Putamen (tissue), 1 donor: ENCODE measurements around the gene CDHR2.

Source experiments
- DNase-seq: peaks from one replicate; pipeline ENCODE4 v3.0.0-alpha.2; 2016; ENCODE audit warnings: low spot score

The CDHR2 gene

GRCh38 chr5:176620333-176620981 lies 71.3 kb downstream of the CDHR2 start:
- DNase-seq: no peak

- no peak for DNase-seq
Measured at GRCh38 chr5:176621661-176622079, 72.5 kb downstream of the CDHR2 start.

DNA sequence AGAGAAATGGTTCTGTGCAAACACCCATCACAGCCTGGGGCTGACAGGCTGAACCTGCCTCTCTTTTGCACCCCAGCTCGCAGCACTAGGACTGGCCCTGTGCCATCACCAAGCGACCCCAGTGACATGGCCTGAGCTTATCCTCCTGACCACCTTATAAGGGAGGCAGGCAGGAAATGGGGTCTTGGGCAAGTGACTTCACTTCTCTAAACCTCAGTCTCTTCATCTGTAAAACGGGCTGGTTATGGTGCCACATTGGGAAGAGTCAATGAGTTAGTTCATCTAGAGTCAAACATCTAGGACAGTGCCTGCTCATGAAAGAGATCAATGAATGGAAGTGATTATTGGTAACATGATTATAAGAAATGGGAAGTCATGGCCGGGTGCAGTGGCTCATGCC lies 75.0 kb downstream of the CDHR2 start:
- no peak for DNase-seq

DNA sequence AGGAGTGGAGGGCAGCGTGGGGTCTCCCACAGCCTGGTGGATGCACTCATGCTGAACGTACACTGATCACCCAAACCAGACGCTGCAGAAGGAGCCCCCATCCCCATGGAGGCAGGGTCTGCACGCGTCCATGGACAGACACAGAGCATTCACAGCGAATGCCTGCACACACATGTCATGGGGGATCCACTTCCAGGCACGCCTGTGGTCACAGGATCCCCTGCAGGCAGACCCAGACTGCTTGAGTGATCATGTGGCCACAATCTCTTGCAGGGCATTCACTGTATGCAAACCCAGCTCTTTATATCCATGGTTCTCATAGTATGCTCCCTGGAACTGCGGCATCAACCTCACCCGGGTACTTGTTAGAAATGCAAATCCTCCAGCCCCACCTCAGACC lies 75.8 kb downstream of the CDHR2 start:
- no peak for DNase-seq

DNA sequence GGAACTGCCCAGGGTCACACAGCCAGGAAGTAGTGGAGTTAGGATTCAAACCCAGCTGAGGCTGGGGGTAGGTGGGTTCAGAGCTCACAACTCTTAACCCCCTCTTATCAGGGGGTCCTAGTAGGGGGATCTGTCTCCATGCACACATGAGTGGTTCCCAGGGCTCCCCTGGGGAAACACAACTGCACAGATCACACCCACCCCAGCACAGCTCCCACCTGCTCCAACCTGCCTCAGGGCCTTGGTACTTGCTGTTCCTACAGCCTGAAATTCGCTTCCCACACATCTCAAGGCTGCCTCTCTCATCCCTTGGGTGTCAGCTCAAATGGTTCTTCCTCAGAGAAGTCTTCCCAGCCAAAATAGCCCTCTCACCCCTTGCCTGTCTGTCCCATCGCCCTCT lies 76.4 kb downstream of the CDHR2 start:
- no peak for DNase-seq

DNA sequence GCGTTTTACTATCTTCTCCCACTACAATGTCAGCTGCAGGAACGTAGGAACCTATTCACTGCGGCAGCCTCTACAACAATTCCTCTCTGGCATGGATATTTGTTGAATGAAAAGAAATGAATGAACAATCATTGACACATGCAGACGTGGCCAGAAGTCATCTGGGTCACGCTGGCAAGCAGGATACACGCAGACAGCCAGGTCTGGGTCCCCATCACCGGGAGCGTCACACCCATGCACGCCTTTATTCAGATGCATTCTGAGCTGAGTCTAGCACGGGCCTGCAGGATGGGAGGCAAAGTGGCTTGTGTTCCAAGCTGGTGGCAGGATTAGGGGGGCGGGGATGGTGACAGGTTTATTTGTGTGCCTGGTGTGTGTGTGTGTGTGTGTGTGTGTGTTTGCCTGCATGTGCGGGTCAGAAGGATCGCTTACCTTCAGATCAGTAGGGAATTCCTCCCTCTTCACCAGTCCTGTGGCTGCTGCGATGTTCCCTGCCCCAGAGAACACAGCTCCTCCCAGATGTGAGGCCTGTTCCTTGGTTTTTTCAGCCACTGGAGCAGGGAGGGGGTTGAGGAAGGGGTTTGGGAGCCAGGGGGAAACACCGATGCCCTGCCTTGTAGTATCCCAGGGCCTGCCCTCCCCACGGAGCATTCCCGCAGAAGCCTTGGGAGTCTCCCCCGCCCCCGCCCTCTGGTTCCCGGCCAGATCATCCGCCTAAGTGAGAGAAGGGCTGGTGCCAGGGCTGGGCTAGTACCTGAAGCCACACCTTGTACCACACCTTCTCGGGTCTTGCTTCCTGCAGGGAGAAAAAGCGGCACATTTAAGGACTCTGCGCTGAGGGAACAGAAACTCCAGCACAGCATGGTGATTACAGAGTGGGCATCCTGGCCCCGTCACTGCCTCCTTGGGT lies 77.1 kb downstream of the CDHR2 start:
- no peak for DNase-seq

DNA sequence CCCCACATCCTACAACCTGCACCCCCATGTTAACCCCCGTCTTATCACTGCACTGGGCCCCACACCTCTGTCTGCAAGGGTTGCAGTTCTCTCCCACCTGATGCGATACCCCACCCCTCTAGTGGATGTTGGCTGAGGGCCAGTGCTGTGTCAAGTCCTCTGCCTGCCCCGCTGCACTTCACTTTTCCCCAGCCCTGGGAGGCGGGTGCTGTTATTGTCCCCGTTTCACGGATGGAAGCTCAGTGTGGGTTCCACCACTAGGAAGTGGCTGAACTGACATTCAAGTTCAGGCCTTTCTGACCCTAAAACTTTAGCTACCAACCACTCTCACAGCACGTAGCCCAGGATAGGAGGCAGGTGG lies 77.7 kb downstream of the CDHR2 start:
- DNase-seq: no peak

GRCh38 chr5:176627582-176627981 lies 78.4 kb downstream of the CDHR2 start:
- DNase-seq: no peak

DNA sequence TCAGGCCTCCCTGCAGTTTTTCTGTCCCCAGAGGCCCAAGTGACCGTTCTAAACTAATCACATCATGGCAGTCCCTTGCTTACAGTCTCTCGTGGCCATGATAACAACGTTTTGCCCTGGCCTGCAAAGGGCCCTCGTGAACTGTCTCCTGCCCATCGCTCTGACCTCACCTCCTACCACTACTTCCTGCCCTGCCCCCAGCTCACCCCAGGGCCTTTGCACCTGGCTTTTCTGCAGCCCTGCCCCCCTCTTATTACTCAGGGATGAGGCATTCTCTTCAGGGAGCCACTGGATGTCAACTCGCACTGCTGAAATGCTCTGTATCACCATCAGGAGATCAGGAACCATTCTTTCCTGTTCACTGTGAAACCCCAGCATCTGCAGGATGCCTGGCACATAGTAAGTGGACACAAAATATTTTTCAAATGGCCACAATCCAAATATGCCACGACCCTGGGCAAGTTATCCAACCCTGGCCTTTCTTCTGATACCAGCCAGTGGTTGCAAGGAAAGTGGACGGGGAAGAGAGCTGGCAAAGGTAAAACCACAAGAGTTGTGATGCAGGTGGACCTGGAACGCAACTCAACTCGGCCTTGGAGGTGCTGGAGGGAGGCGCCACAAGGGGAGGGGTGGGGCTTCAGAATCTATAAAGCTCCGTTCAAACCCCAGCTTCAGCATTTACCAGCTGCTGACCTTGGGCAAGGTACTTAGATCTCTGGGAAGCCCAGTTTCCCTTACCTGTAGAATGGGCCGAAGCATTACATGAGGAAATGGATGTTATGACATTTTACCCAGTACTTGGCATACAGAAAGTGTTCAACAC lies 79.5 kb downstream of the CDHR2 start:
- no peak for DNase-seq

DNA sequence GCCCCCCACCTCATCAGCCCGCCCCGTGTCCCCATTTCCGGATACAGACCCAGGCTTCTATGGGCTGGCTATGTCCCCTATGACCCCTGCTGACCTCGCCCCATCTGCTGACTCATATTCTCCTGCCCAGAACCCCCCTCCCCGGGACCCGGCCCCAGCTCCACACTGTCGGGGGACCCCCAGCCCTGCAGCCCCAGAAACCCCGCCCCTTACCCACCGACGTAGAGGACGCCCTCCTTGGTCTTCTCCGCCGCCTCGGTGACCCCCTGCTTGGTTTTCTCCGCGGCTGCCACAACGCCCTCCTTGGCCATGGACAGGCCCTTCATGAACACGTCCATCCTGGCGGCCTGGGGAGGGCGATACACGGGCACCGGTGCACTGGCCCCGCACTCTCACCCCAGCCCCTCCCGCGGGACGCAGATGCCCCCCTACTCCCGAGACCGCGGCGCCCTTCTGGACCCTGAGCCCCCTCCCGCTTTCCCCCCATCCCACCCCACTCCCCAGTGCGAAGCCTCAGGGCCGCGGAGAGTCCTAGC lies 80.2 kb downstream of the CDHR2 start:
- no peak for DNase-seq

DNA sequence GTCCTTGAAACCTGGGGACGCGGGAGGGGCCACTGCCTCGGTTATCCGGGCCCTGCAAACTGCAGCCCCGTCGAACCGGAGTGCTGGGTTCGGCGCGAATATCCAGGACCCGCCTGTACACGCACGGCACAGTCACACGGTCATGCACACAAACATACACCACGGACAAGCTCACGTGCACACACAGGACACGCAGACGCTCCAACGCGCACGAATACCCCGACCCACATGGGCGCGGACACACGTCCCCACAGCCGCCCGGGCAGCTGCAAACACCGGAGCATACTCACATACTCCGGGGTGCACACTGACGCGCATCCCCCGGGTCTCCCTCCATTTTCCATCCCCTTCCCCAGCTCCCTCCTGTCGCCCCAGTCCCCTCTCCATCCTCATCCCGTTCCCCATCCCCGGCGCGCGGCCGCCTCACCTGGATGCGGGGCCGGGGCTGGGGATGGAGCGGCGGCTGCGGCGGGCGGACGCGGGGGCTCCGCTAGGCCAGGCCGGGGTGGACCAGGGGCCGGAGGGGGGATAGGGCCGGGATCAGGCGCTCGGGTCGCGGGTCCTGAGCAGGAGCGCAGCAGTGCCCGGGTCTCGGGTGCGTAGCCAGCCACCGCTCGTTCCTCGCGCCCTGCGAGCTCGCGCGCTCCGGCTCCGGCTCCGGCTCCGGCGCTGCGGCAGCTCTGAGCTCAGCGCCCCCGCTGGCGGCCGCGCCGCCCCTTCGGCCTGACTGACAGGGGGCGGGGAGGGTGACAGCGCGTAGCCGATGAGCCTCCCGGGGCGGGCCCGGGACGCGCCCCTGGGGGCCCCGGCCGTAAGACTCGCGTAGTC lies 80.9 kb downstream of the CDHR2 start, which contains the start of the genes EIF4E1B and SNCB:
Gene EIF4E1B (plus strand): TSS at position 823 of the 828 bp plus-strand sequence. CDS start 12,113 bp downstream, outside the sequence.
Gene SNCB (minus strand): TSS at position 682 of the 828 bp plus-strand sequence. CDS start 880 bp downstream, outside the sequence.
- peak; percentile 35 for DNase-seq

GRCh38 chr5:176630681-176631222 lies 81.6 kb downstream of the CDHR2 start:
- no peak for DNase-seq

DNA sequence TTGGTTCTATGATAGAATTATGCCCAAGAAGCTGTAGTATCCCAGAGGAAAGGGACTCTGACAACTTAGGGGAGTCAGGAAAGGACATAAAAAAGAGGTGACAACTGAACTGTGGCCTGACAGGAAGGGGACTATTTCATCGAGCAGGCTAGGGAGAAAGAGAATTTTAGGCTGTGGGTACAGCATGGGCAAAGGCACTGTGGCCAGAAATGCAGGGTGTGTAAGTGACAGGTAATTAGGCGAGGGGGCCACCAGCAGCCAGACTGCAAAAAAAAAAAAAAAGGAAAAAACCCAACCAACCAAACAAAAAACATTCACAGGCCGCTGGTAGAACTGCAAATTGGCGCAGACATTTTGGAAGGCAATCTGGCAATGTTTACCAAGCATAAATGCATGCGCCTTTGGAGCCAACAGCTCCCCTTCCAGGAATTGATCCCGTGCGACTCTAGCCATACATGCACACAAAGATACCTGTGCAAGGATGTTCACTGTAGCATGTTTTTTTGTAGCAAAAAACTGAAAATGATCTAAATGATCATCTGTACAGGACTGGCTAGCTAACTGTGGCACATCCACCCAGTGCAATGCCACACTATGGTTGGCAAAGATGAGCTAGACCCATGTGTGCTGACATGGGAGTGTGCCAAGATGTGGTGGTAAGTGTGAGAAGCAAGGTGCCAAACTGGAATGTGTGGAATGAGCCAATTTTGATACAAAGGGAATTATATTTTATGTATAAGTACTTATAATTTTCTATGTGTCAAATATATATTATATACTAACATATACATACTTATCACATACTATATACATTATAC lies 82.5 kb downstream of the CDHR2 start:
- no peak for DNase-seq

DNA sequence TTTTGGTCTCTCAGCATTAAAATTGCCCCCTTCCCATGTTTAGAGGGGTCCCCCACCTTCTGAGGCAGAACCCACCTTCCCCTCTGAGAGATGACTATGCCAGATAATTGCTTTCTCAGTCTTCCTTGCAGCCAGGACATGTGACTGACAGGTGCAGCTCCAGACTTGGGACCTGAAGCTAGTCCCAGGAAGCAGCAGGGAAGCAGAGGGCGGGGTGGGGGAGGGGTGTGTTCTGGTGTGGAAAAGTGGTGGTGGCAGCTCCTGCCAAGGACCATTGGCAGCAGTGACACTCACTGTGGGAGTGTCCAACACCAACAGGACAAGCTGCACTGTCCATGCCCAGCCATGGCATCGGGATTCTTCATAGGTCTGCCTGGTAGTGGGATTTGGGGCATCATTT lies 83.6 kb downstream of the CDHR2 start:
- DNase-seq: no peak

DNA sequence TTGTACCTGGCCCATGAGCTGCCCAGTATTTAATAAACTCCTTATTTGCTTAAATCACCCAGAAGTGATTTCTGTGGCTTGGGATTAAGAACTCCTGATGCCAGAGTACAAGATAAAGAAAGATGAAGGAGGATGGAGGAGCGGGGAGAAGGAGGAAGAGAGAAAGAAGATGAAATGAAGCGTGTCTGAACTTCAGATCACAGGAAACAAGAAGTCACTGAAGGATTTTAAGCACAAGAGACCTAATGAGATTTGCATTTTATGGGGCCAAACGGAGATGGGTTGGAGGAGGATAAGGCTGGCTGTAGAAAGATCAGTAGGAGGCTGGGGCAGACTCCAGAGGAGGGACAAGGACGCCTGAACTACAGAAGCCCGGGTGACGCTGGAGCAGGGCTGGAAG lies 84.5 kb downstream of the CDHR2 start:
- DNase-seq: no peak

GRCh38 chr5:176636426-176636825 lies 87.3 kb downstream of the CDHR2 start:
- no peak for DNase-seq

GRCh38 chr5:176637556-176637955 lies 88.4 kb downstream of the CDHR2 start:
- no peak for DNase-seq

DNA sequence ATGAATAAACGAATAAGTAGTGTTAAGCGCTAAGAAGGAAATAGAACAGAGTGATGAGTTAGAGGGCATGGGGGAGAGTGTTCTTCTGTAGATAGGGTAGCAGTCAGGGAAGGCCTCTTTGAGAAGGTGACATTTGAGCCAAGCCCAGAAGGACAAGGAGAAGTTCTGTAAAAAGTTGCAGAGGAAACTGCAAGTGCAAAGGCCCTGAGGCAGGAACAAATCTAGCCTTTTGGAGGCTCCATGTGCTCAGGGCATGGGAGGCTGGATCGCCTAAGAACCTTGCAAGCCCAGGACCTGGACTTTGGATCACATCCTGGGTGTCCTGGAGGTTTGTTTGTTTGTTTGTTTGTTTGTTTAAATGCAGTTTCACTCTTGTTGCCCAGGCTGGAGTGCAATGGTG lies 89.3 kb downstream of the CDHR2 start:
- DNase-seq: no peak

- DNase-seq: no peak
Measured at GRCh38 chr5:176639208-176639607, 90.1 kb downstream of the CDHR2 start.

DNA sequence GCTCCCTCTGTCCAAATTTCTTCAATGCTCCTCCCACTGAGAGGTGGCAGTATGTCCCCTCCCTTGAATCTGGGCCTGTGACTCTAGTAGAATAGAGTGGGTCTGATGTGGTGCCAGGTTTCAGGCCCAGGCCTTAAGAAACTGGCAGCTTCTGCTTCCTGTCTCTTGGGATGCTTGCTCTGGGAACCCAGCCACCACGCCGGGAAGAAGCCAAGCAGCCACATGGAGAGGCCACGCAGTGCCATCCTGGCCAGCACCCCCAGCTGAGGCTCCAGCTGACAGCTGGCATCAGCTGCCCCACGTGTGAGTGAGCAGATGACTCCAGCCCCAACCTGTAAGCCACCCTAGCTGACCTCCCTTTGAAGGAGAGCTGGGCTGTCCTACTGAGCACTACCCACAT lies 90.8 kb downstream of the CDHR2 start:
- peak; percentile 53 for DNase-seq
